Transverse colon (tissue), 4 donors: ENCODE results near the gene FGFR2. TPM values are rescaled to one million over a fixed set of nuclear protein-coding genes. Genes with fewer than 3 reads are reported as not detected.

Experiments used
- DNase-seq: peaks from one replicate; pipeline ENCODE4 v3.0.0-alpha.2; 2019
- H3K27ac ChIP-seq, 4 donors: fragments of 200-600 bp; sonication (generic); 2 replicates each; pipeline ENCODE4 v1.5.1; 2016 to 2018; ENCODE audit warnings: inconsistent platforms in 4 of 4
- H3K27me3 ChIP-seq: fragments of 200-600 bp; sonication (generic); 2 replicates; pipeline ENCODE4 v1.5.1; 2017; ENCODE audit warnings: inconsistent platforms
- H3K36me3 ChIP-seq, 4 donors: fragments of 200-600 bp; sonication (generic); 2 replicates each; pipeline ENCODE4 v1.5.1; 2017 to 2019; ENCODE audit warnings: inconsistent platforms in 4 of 4
- H3K4me1 ChIP-seq, 4 donors: fragments of 200-600 bp; sonication (generic); 2 replicates each; pipeline ENCODE4 v1.5.1; 2017 to 2020; ENCODE audit warnings: inconsistent platforms in 4 of 4
- H3K4me3 ChIP-seq, 4 donors: fragments of 200-600 bp; sonication (generic); 1 replicate in 1 of 4; 2 replicates in 3 of 4; pipeline versions ENCODE4 v1.5.1 to v1.6.1; 2017 to 2019; ENCODE audit warnings: inconsistent platforms in 4 of 4
- H3K9me3 ChIP-seq, 2 donors: fragments of 200-600 bp; sonication (generic); 2 replicates each; pipeline ENCODE4 v1.5.1; 2017 to 2019; ENCODE audit warnings: inconsistent platforms in 2 of 2
- EP300 ChIP-seq: sonication (generic); formaldehyde crosslinking; IDR thresholded peaks from one replicate; pipeline ENCODE4 v1.6.1; 2017; ENCODE audit warnings: antibody characterized with exemption, low read depth
- POLR2A ChIP-seq: fragments of 450-650 bp; IDR thresholded peaks from one replicate; pipeline ENCODE4 v1.6.1; 2016; ENCODE audit warnings: antibody characterized with exemption, mild to moderate bottlenecking, moderate library complexity
- POLR2AphosphoS5 ChIP-seq, 3 donors: sonication (generic); formaldehyde crosslinking; IDR thresholded peaks; one replicate each; pipeline ENCODE4 v1.6.1; 2016; ENCODE audit warnings: antibody characterized with exemption in 3 of 3
- WGBS, 2 donors: methylation state at CpG; one replicate each; pipeline ENCODE4 v1.1.5; 2018; ENCODE audit warnings: low coverage in 1 of 2; 5-methylcytosine and 5-hydroxymethylcytosine counted together
- in situ Hi-C, 4 donors: fragments of 200-750 bp; cut with MboI; loops; one replicate each; pipeline versions ENCODE4 v1.15.0 to v1.15.1; 2017; ENCODE audit warnings: low sequenced_read_pairs in 3 of 4, low pct_ligation_motif_present in 1 of 4, low pct_unique_long_range_greater_than_20kb in 1 of 4
- intact Hi-C: fragments of 100-400 bp; cut with DNase I; formaldehyde crosslinking; loops from one replicate; pipeline ENCODE4 v1.15.1; 2023; ENCODE audit warnings: low total_unique reads
- total RNA-seq, 4 donors: library from RNA; depleted of rRNA; stranded (reverse); fragments of >200 nt; gene quantifications; one replicate each; pipeline ENCODE4 v1.1.0, GENCODE V29; 2016
- TF ChIP-seq, protein P1 (sequence below), 5 experiments: fragments of 200-600 bp in 3 of 5; fragments of 450-650 bp in 2 of 5; sonication (generic) in 3 of 5; IDR thresholded peaks; 1 replicate in 2 of 5; 2 replicates in 3 of 5; pipeline ENCODE4 v1.5.1; 2016 to 2017; ENCODE audit warnings: antibody characterized with exemption in 5 of 5, inconsistent platforms in 3 of 5, mild to moderate bottlenecking in 2 of 5, moderate library complexity in 1 of 5

FGFR2 gene
- total RNA-seq, 4 donors from 2014 or later: 30.3 to 114 (median 87.9) TPM

- peaks cover 14 to 45% (median 33%) of the 10 kb centered on the region in 4 donors for H3K4me1 ChIP-seq
- intact Hi-C loops: loop anchor here (10.0 kb wide), 1 partner anchor 69 kb away; the partner anchor contains the start of gene FGFR2
- in situ Hi-C loops: no loop called here
- 84 to 87% methylated on average over 11 of the region's 11 CpGs for WGBS, 2 donors
- no peaks in the 10 kb centered on the region for H3K9me3 ChIP-seq
- TF ChIP-seq, protein P1, sequence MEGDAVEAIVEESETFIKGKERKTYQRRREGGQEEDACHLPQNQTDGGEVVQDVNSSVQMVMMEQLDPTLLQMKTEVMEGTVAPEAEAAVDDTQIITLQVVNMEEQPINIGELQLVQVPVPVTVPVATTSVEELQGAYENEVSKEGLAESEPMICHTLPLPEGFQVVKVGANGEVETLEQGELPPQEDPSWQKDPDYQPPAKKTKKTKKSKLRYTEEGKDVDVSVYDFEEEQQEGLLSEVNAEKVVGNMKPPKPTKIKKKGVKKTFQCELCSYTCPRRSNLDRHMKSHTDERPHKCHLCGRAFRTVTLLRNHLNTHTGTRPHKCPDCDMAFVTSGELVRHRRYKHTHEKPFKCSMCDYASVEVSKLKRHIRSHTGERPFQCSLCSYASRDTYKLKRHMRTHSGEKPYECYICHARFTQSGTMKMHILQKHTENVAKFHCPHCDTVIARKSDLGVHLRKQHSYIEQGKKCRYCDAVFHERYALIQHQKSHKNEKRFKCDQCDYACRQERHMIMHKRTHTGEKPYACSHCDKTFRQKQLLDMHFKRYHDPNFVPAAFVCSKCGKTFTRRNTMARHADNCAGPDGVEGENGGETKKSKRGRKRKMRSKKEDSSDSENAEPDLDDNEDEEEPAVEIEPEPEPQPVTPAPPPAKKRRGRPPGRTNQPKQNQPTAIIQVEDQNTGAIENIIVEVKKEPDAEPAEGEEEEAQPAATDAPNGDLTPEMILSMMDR (IDR thresholded peaks at IDR 0.05): no peak
- TF ChIP-seq POLR2AphosphoS5 (IDR thresholded peaks at IDR 0.05) (no peak), POLR2A (no peak), EP300 (no peak)
- no peak for DNase-seq
- H3K4me3 ChIP-seq: no peak overlapping the region
- H3K36me3 ChIP-seq: no peaks in the 10 kb centered on the region
- no peaks in the 10 kb centered on the region for H3K27me3 ChIP-seq
- H3K27ac ChIP-seq: peak overlapping the region; percentile 55 to 77 (median 74)
Observed at GRCh38 chr10:121526135-121526790, 72.0 kb downstream of the FGFR2 start.

- WGBS, 2 donors: 40 to 60% methylated on average over 13 to 16 of the region's 16 CpGs
- intact Hi-C loops: loop anchor here (10.0 kb wide), 1 partner anchor 69 kb away; the partner anchor contains the start of gene FGFR2
- no peak overlapping the region for H3K4me3 ChIP-seq
- TF ChIP-seq, protein P1 (IDR thresholded peaks at IDR 0.05): no peak
- no peak for TF ChIP-seq EP300
- peak in 1 of 3 donors; percentile 14 for TF ChIP-seq POLR2AphosphoS5 (IDR thresholded peaks at IDR 0.05)
- H3K4me1 ChIP-seq: peaks cover 14 to 45% (median 33%) of the 10 kb centered on the region in 4 donors
- in situ Hi-C loops: no loop called here
- peak; percentile 41 for DNase-seq
- no peaks in the 10 kb centered on the region for H3K9me3 ChIP-seq
- no peaks in the 10 kb centered on the region for H3K27me3 ChIP-seq
- H3K36me3 ChIP-seq: no peaks in the 10 kb centered on the region
- peak overlapping the region; percentile 55 to 77 (median 74) for H3K27ac ChIP-seq
Observed at GRCh38 chr10:121525251-121526134, 72.8 kb downstream of the FGFR2 start.

GRCh38 chr10:121524157-121524817 is 74.0 kb downstream of the FGFR2 start:
- no peaks in the 10 kb centered on the region for H3K9me3 ChIP-seq
- H3K36me3 ChIP-seq: no peaks in the 10 kb centered on the region
- peak overlapping the region; percentile 55 to 77 (median 74) for H3K27ac ChIP-seq
- DNase-seq: no peak
- no peak overlapping the region for H3K4me3 ChIP-seq
- intact Hi-C loops: loop anchor here (10.0 kb wide), 1 partner anchor 71 kb away; the partner anchor contains the start of gene FGFR2
- TF ChIP-seq EP300 (no peak), POLR2AphosphoS5 (IDR thresholded peaks at IDR 0.05) (no peak), POLR2A (no peak)
- TF ChIP-seq, protein P1 (IDR thresholded peaks at IDR 0.05): no peak
- 42 to 64% methylated on average over 10 to 17 of the region's 17 CpGs for WGBS, 2 donors
- H3K4me1 ChIP-seq: peaks cover 14 to 45% (median 33%) of the 10 kb centered on the region in 4 donors
- no peaks in the 10 kb centered on the region for H3K27me3 ChIP-seq
- in situ Hi-C loops: no loop called here
